H1 (cell line): Measurements from ENCODE around the gene NKAIN1. TPM values are rescaled to one million over a fixed set of nuclear protein-coding genes. Genes with fewer than 3 reads are reported as not detected.
A peak's percentile ranks its signal among the peaks of the same experiment; 100 is the strongest.

ENCODE experiments used
- BCL11A ChIP-seq, 2 experiments: IDR thresholded peaks; one replicate each; pipeline ENCODE4 v1.6.1; 2011; ENCODE audit warnings: low read depth in 2 of 2, low read length in 2 of 2, mild to moderate bottlenecking in 2 of 2
- CHD1 ChIP-seq: IDR thresholded peaks from 2 replicates; pipeline ENCODE4 v1.6.1; 2012; ENCODE audit warnings: low read depth, low read length, improper control_type of control experiment
- CTBP2 ChIP-seq: IDR thresholded peaks from 2 replicates; pipeline ENCODE4 v1.7.0; 2011; ENCODE audit warnings: borderline replicate concordance, mild to moderate bottlenecking, moderate library complexity, mixed read lengths, low read length; ENCODE audit not compliant: insufficient read depth, insufficient read length
- HDAC6 ChIP-seq: IDR thresholded peaks from one replicate; pipeline ENCODE4 v1.7.1; 2012; ENCODE audit warnings: low read depth, mild to moderate bottlenecking, inconsistent platforms, low read length, moderate library complexity
- POLR2AphosphoS5 ChIP-seq: IDR thresholded peaks from 2 replicates; pipeline ENCODE4 v1.6.1; 2011; ENCODE audit warnings: low read depth, low read length
- RAD21 ChIP-seq, 2 experiments: IDR thresholded peaks in 1 of 2; conservative IDR thresholded peaks in 1 of 2; 2 replicates each; pipeline ENCODE4 v1.6.1; 2011; ENCODE audit warnings: low read depth in 2 of 2, low read length in 2 of 2, improper control_type of control experiment in 1 of 2, inconsistent platforms in 1 of 2, mild to moderate bottlenecking in 1 of 2, moderate library complexity in 1 of 2
- SP2 ChIP-seq: IDR thresholded peaks from 2 replicates; pipeline ENCODE4 v1.6.1; 2012; ENCODE audit warnings: mild to moderate bottlenecking, low read length, inconsistent platforms
- polyA plus RNA-seq, 7 experiments: library from polyadenylated mRNA; depleted of rRNA in 3 of 7; stranded (reverse) in 5 of 7; unstranded in 2 of 7; fragments of >200 nt in 5 of 7; fragments of 200-250 nt in 2 of 7; gene quantifications; 1 replicate in 5 of 7; 2 replicates in 1 of 7; 4 replicates in 1 of 7; pipeline versions ENCODE4 v1.2.1 to v1.2.3, GENCODE V29; 2011 to 2013; ENCODE audit warnings: missing spikeins in 2 of 7, mixed read lengths in 2 of 7
- total RNA-seq: library from RNA; stranded (reverse); fragmentation: NEBNext Ultra II Directional; extraction: Animal tissue kit (Norgen Biotek cat#: 25700); gene quantifications from 2 replicates; pipeline ENCODE4 v1.2.1, GENCODE V29; 2021
- TF ChIP-seq, protein P1 (sequence below): fragments of 300-600 bp; sonication (generic); IDR thresholded peaks from 2 replicates; pipeline ENCODE4 v1.7.1; 2012; ENCODE audit warnings: low read length, moderate library complexity, mild to moderate bottlenecking, inconsistent platforms; ENCODE audit not compliant: insufficient replicate concordance
- TF ChIP-seq, protein P2 (sequence below): IDR thresholded peaks from 2 replicates; pipeline ENCODE4 v1.6.1; 2012; ENCODE audit warnings: low read length, inconsistent platforms

Gene NKAIN1
- total and polyA plus RNA-seq, 2 of the 8 experiments (the other 6 are each of a cell fraction or from before 2014, with no cell fraction given): 59.3 to 66.9 TPM

DNA sequence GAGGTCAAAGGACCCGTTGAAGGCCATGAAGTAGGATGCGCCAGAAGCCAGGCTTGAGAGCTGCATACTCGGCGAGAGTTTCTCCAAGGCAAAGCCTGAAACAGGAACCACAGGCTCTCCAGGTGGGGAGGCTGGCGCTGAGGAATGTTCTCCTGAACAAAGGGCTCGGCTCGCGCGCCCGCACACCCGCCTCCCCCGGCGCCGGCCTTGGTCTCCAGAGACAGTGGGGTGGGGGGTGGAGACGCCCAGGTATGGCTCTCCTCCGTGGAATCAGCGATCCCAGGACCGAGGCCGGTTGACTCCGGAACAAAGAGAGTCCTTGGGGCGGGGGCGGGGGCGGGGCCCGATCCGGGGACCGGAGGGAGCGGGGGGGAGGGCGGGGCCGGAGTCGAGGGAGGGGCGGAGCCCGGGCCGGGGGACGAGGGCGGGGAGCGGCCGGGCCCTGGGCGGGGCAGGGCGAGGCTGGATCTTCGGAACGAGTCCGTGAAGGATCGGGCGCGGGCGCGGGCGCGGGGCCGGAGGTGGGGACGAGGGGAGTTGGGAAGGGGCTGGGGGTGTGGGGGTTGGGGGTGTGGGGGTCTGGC is 85.0 kb downstream of the NKAIN1 start (continued):
- TF ChIP-seq, protein P1, sequence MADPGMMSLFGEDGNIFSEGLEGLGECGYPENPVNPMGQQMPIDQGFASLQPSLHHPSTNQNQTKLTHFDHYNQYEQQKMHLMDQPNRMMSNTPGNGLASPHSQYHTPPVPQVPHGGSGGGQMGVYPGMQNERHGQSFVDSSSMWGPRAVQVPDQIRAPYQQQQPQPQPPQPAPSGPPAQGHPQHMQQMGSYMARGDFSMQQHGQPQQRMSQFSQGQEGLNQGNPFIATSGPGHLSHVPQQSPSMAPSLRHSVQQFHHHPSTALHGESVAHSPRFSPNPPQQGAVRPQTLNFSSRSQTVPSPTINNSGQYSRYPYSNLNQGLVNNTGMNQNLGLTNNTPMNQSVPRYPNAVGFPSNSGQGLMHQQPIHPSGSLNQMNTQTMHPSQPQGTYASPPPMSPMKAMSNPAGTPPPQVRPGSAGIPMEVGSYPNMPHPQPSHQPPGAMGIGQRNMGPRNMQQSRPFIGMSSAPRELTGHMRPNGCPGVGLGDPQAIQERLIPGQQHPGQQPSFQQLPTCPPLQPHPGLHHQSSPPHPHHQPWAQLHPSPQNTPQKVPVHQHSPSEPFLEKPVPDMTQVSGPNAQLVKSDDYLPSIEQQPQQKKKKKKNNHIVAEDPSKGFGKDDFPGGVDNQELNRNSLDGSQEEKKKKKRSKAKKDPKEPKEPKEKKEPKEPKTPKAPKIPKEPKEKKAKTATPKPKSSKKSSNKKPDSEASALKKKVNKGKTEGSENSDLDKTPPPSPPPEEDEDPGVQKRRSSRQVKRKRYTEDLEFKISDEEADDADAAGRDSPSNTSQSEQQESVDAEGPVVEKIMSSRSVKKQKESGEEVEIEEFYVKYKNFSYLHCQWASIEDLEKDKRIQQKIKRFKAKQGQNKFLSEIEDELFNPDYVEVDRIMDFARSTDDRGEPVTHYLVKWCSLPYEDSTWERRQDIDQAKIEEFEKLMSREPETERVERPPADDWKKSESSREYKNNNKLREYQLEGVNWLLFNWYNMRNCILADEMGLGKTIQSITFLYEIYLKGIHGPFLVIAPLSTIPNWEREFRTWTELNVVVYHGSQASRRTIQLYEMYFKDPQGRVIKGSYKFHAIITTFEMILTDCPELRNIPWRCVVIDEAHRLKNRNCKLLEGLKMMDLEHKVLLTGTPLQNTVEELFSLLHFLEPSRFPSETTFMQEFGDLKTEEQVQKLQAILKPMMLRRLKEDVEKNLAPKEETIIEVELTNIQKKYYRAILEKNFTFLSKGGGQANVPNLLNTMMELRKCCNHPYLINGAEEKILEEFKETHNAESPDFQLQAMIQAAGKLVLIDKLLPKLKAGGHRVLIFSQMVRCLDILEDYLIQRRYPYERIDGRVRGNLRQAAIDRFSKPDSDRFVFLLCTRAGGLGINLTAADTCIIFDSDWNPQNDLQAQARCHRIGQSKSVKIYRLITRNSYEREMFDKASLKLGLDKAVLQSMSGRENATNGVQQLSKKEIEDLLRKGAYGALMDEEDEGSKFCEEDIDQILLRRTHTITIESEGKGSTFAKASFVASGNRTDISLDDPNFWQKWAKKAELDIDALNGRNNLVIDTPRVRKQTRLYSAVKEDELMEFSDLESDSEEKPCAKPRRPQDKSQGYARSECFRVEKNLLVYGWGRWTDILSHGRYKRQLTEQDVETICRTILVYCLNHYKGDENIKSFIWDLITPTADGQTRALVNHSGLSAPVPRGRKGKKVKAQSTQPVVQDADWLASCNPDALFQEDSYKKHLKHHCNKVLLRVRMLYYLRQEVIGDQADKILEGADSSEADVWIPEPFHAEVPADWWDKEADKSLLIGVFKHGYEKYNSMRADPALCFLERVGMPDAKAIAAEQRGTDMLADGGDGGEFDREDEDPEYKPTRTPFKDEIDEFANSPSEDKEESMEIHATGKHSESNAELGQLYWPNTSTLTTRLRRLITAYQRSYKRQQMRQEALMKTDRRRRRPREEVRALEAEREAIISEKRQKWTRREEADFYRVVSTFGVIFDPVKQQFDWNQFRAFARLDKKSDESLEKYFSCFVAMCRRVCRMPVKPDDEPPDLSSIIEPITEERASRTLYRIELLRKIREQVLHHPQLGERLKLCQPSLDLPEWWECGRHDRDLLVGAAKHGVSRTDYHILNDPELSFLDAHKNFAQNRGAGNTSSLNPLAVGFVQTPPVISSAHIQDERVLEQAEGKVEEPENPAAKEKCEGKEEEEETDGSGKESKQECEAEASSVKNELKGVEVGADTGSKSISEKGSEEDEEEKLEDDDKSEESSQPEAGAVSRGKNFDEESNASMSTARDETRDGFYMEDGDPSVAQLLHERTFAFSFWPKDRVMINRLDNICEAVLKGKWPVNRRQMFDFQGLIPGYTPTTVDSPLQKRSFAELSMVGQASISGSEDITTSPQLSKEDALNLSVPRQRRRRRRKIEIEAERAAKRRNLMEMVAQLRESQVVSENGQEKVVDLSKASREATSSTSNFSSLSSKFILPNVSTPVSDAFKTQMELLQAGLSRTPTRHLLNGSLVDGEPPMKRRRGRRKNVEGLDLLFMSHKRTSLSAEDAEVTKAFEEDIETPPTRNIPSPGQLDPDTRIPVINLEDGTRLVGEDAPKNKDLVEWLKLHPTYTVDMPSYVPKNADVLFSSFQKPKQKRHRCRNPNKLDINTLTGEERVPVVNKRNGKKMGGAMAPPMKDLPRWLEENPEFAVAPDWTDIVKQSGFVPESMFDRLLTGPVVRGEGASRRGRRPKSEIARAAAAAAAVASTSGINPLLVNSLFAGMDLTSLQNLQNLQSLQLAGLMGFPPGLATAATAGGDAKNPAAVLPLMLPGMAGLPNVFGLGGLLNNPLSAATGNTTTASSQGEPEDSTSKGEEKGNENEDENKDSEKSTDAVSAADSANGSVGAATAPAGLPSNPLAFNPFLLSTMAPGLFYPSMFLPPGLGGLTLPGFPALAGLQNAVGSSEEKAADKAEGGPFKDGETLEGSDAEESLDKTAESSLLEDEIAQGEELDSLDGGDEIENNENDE: no peak
- no peak for TF ChIP-seq CHD1
- TF ChIP-seq HDAC6: no peak
- no peak for TF ChIP-seq SP2
- TF ChIP-seq, protein P2, sequence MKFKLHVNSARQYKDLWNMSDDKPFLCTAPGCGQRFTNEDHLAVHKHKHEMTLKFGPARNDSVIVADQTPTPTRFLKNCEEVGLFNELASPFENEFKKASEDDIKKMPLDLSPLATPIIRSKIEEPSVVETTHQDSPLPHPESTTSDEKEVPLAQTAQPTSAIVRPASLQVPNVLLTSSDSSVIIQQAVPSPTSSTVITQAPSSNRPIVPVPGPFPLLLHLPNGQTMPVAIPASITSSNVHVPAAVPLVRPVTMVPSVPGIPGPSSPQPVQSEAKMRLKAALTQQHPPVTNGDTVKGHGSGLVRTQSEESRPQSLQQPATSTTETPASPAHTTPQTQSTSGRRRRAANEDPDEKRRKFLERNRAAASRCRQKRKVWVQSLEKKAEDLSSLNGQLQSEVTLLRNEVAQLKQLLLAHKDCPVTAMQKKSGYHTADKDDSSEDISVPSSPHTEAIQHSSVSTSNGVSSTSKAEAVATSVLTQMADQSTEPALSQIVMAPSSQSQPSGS: no peak
- TF ChIP-seq POLR2AphosphoS5: peak; percentile 80
- TF ChIP-seq RAD21 (IDR thresholded peaks at IDR 0.05 in 1 of 2, conservative IDR thresholded peaks at IDR 0.05 in 1 of 2; ENCODE audit: low read depth in 2 of 2, low read length in 2 of 2): peak; percentile 13 to 20; a peak in 2 of 4 replicates
- no peak for TF ChIP-seq BCL11A (IDR thresholded peaks at IDR 0.05; ENCODE audit: low read depth in 2 of 2, low read length in 2 of 2)
- no peak for TF ChIP-seq CTBP2
